HG02840 (cell line): ENCODE measurements around the gene ADCY3.

Experiments used
- ATAC-seq: cut with Tn5 transposase; IDR thresholded peaks from one replicate; pipeline ENCODE4 v1.9.1; 2021; ENCODE audit warnings: mild to moderate bottlenecking, moderate library complexity, moderate number of reproducible peaks; ENCODE audit not compliant: unreplicated experiment, low FRiP score

The ADCY3 gene

DNA sequence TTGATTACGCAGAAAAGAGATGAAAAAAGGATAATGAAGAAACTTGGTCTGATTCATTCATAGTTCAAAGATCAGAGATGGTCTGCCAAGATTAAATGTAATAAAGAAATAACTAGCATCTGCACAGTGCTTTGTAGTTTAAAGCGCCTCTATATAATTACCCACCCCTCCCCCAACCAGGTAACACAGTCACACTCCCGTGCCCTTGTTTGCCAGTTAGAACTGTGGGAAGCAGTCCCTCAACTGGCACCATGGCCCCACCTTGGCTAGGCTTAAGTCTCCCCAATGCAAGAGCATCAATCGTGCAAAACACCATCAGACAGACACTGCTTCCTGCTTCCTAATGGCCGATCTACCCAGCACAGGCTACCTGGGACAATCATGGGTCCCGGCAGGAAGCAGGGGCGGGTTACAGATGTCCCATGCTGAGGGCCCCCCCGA, 11.6 kb downstream of the ADCY3 start:
- no peak for ATAC-seq

DNA sequence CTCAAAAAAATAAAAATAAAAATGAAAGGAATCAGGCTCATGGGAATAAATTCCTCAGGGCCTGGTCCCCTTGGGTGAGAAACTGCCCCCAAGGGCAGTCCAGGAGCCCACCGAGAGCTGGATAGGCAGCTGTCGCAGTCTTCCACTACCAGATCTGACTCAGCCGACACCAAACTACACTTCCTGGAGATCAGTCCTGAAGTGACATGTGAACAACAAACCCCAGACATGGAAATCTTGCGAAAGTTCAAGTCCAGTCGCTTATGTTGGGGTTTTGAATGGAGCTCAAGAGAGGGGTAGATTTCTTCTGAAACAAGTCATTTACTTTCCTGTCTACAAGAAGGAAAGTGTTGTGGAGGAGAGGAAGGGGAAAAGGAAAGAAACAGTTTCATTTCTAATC, 12.9 kb downstream of the ADCY3 start:
- ATAC-seq = no peak

DNA sequence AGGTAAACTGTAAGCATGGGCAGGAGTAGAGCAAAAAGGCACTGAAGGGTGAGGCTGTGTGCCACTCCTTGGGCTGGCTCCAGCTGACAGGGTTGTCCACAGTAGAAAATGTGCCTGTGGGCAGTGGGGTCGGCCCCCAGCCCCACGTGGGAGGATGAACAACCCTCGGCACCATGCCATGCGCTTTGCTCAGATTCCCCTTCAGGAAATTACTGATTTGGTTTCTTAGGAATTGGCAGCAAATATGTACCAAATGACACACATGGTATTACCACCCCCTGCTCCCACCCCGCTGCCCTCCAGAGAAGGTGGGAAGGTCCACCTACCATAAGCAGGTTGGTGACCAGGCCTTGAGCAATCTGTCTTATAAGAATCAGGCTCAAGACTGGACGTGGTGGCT, 13.6 kb downstream of the ADCY3 start:
- no peak for ATAC-seq

DNA sequence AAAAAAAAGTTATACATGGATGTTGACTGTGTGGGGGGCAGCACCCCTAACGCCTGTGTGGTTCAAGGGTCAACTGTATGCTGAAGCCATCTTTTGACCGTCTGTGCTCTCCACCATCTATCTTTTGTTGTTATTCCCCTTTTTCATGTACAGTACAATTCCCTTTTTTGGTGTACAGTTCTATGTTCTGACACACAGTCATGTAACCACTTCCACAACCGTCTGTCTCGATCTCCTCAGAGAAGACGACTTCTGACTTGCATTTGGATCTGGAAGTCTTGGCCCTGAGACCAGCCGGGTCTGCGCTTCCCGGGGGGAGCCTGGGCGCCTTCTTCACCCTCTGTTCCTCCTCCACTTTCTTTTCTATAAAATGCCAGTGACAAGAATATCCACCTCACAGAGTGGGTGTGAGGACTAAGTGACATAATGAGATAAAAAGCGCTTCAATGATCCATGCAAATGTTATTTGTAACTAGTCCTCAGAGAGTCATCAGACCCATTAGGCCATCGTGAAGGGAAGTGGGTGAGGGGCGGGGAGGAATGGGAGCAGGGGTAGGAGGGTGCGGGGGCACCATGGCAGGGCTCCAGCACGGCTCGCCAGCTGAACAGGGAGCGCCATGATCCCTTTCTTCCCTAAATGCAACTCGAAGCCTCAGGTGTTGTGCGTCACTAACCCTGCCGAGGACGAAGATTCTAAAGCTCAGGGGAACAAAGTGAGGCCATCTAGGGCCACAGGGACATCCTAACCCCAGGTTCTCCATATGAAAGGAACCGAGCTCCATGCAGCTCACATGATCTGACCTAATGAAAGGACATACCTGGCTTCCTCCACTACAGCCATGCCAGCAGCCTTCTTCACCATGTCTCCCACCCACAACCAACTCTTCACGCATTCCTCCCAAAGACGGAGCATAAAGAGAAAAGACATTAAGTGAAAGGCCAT, 16.6 kb downstream of the ADCY3 start:
- ATAC-seq = no peak

DNA sequence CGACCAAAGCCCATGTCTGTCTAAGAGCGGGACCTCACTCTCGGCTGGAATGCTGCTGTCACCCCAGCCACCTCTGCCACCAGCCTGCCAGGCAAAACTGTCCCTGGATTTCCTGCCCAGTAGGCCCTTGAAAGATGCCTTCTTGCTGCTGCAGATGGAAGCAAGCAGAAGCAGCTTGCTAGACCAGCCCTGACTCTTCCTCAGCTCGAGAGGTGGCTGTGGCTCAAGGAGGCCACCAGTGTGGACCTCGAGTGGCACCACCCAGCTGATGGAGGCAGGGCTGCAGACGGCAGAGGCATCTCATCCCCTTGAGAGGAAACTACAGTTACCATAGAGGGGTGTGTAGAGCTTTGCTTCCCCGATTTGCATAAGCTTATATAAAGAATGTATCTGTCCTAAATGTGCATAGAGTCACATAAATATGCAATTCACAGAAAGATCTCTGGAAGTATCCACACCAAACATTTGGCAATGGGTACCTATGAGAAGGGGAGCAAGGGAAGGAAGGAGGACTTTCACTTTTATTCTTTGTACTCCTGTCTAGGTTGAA, 20.6 kb downstream of the ADCY3 start:
- no peak for ATAC-seq

DNA sequence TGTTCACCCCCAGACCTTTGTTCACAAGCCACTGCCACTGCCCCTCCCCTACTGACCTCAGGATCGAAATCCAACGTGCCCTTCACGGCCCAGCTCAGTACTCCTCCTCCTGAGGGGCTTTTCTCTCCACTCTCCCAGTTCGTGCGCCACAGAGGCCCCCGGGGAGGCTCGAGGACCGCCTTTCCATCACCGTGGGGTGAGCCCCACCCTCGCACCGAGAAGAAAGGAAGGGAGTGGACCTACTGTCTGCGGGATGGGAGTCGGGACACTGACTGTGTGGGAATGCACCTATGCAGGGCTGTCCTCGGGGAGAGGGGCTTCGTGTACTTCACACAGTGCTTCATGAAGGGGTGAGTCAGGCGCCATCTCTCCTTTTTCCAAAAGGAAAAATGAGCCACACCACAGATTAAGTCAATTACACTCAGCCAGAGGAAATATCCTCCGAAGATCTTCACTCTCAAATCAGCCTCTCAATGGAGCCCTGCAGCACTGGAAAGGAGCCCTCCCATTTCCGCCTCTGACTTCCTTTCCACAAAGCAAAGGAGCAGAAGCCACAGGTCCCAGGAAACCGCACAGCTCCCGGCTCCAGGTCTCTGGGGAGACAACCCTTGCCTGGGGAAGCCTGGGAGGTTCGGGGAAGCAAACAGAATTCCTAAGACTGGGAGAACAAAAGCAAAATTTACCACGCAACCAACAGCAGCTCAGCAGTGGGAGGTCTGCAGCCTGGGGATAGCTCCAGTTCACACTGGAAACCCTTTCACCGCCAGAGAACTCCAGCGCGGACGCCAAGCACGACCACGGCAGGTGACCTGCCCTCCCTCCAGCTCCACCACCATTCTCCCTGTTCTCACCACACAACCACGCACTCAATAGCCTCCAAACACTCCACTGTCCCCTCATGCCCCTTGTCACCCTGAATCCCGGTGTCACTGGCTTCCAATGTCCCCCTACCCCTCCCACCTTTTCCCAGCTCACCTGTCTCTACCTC, 21.6 kb downstream of the ADCY3 start:
- no peak for ATAC-seq

DNA sequence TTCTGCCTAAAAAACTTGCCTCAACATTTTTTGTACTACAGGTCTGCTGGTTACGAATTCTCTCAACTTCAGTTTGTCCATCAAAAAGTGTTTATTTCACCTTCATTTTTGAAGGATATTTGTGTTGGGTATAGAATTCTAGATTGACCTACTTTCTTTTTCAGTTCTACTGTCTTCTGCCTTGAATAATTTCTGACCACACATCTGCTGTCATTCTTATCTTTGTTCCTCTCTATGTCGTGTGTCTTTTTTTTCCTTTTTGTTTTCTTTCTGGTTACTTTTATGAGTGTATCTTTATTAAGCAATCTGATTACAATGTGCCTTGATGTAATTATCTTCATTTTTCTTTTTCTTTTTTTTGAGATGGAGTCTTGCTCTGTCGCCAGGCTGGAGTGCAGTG, 25.3 kb downstream of the ADCY3 start:
- no peak for ATAC-seq

DNA sequence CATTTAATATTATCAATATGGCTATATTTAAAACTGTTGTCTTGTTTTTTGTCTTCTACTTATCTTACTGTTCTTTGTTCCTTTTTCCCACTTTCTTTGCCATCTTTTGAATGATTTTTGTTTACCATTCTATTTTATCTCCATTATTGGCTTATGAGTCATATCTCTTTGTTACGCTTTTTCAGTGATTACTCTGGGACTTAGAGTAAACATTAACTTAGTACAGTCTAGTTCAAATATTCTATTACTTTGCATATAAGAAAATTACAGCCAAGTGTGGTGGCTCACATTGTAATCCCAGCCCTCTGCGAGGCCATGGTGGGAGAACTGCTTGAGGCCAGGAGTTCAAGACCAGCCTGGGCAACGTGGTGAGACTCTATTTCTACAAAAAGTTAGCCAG, 26.1 kb downstream of the ADCY3 start:
- ATAC-seq = no peak

DNA sequence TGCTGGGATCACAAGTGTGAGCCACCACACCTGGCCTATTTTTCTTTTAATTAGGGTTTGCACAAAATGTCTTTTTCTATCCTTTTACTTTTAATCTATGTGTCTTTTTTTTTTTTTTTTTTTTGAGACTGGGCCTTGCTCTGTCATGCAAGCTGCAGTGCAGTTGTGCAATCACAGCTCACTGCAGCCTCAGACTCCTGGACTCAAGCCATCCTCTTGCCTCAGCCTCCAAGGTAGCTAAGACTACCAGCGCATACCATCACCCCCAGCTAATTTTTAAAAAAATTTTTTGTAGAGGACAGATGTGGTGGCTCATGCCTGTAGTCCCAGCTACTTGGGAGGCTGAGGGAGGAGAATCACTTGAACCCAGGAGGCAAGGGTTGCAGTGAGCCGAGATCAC, 27.1 kb downstream of the ADCY3 start:
- ATAC-seq = no peak

DNA sequence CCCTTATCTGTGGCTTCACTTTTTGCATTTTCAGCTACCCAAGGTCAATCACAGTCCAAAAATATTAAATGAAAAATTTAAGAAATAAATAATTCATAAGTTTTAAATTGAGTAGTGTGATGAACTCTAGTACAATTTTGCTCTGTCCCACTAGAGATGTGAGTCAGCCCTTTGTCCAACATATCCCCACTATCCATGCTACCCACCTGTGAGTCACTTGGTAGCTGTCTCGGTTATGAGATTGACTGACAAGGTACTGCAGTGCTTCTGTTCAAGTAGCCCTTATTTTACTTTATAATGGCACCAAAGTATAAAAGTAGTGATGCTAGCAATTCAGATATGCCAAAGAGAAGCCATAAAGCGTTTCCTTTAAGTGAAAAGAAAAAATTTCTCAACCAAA, 28.8 kb downstream of the ADCY3 start:
- ATAC-seq = no peak

DNA sequence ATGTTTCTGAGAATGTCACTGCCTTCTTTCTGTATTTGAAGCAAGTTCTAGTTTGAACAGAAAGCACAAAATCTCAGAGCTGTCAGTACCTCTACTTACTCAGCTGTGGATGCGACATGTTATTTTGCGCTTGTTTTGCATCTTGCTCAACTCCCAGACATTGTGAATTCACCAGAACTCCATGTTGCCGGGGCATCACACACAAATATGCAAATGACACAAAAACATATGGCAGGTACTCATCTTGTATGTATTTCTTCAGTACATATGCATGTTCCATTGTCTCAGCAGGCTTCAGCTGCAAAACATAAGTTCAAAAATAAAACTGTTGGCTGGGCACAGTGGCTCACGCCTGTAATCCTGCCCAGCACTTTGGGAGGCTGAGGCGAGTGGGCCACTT, 30.8 kb downstream of the ADCY3 start:
- no peak for ATAC-seq

DNA sequence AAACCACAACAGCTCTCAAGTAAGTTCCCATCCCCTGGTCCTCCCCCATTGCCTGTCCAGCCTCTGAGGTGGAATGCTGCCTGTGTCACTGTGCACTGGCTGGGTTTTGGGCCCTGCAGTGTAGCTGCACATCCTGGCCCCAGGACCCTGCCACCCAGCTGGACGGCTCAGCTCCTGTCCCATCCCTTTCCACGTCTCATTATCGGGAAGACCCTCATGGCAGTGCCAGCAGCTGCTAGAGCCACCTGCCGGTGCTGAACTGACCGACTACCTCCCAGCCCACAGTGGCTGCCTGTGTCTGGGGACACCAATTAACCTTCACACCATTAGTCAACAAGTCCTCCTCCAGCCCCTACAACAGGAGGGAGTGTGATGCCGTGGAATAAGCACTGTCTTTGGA, 31.9 kb downstream of the ADCY3 start:
- ATAC-seq = no peak

DNA sequence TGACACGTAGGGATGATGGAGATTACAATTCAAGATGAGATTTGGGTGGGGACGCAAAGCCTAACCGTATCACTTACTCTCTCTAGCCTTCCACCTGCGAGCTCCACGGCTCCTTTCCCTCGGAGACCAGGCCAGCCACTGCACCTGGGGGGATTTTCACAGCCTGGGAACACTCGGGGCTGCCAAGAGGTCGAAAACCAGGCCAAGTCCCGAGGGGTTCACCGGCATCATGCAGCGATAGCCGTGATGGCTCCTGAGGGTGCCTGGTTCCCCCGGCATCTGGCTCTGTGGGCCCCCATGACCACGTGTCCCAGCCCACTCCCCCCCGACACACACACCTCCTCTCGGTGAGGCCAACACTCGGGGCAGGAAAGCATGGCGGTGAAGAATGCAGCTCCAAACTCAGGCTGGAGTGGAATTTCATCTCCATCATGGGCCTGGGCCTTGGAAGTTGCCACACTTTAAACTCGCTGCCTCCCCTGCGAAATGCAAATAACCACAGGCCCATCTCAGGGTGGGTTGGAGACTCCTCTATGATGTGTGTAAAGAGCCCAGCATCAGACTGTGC, 32.6 kb downstream of the ADCY3 start:
- no peak for ATAC-seq

DNA sequence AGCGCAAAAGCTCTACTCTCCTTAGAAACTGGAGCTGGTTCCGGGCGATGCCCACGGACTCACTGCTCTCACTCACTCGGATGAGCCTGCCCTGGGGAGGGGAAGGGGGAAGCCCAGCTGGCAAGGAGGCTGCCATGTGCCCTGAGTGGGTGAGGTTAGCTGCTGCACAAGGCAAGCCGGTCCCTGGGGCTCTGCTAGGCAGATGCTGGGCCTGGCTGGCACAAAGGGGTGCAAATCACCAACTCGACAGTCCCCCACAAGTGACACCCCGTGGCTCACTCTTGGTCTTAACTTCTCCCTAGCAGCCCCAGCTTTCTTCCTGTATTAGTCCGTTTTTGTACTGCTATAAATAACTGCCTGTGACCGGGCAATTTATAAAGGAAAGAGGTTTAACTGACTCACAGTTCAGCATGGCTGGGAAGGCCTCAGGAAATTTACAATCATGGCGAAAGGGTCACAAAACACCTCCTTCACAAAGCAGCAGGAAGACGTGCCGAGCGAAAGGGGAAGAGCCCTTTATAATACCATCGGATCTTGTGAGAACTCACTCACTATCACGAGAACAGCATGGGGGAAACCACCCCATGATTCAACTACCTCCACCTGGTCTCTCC, 33.2 kb downstream of the ADCY3 start:
- no peak for ATAC-seq

DNA sequence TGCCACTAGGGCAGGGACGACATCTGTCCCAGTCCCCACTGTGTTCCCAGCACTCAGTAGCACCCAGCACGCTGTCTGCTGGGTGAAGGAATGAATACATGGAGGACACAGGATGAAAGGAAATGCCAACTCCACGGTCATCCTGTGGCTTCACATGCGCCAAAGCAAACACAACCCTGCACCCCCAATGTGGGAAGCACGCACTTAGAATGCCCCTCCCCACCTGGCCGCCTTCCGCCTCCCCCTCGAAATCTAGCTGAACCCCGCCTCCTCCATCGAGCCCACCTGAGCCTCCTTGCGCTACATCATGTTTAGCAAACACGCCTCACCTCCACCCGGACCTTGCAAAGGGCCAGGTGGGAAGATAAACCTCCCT, 33.9 kb downstream of the ADCY3 start:
- ATAC-seq = no peak

DNA sequence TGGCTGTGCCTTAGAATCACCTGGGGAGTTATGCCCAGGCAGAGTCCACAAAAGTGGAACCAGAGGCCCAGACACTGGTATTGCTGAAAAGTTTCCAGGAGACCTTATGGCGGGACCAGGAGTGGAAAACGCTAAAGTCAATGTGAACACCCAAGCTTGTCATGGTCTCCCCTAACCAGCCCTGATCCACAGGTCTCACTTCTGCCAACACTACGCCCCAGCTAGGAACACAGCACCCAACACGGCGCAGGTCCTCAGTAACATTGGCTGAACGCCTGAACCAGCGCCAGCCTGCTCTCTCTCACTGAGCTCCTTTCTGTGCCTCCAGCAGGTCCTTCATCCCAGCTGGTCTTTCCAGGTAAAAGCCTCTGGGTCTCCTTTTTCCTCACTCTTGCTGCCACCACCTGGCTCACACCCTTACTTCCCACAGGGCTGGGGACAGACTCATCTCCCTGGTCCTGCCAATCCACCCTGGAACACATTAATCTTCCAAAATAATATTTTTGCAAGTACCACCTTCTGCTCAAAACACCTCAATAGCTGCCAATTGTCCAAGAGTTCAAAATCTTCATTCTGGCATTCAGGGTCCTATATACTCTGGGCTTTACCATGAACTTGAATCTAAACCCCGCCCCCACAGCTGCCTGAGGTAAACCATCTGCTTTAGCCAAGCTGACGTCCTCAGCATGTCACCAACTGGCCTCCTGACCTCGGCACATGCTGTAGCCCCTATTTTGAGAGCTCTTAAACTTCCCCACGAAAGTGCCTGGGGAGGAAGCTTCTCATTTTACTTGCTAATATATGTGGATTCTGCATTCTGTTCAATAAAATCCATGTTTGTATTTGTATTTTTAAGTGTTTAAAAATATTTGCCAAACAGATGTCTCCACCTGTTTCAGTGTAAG, 34.6 kb downstream of the ADCY3 start:
- ATAC-seq = no peak

DNA sequence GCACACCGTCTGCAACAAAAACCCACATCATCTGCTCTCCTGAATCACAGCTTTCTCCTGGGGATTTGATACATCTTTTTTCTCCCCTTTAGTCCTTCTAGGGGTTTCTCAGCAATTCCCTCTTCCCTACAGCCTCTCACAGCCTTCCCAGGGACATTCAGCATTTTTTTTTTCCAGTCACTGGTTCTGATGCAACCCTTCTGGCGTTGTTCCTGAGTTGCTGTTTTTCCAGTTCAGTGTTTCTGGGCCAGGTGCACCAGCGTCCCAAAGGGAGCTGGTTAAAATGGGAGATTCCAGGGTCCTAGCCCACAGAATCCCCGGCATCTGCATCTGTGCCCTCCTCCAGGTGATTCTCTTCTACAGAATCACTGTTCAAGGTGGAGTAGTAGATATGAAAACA, 36.1 kb downstream of the ADCY3 start:
- no peak for ATAC-seq

DNA sequence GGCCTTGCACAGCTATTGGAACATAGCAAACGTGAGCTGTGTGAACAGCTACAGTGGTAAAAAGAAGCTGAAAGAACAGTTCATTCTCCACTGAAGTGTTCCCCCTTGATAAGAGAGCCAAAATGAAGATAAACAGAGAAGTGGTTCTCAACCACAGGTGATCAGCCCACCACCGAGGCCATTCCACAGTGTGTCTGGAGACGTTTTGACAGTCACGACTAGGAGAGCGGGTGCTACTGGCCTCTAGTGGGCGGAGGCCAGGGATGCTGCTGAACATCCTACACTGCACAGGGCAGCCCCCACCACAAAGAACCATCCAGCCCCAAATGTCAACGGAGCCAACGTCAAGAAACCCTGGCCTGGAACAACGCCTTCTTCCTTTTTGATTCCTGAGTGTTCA, 38.4 kb downstream of the ADCY3 start:
- no peak for ATAC-seq

DNA sequence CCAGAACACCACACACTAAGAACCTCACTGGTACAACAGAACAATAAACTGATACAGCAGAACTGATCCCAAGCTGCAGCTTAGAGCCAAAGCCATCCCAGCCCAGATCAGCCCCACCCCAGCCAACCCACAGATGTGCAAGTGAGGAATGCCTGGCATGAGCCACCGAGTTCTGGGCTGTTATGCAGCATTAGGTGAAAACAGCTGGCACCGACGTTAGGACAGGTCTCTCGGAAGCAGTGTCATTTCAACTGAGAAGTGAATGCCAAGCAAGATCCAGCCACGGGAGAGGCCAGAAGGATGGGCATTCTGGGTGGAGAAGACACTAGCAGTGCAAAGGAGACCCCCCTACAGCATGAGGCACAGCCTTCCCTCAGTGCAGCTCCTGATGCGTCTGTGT, 38.9 kb downstream of the ADCY3 start:
- ATAC-seq = no peak
